AG04449 (cell line): Measurements from ENCODE around the gene CAPSL.

ENCODE experiments used
- CTCF ChIA-PET: fragments of 350-600 bp; formaldehyde crosslinking; extraction: SDS; loops from one replicate; lab custom pipeline; 2021; ENCODE audit warnings: antibody characterized with exemption; lab: Yijun Ruan, JAX
- POLR2A ChIA-PET: fragments of 400-600, 350-600 bp; formaldehyde crosslinking; extraction: SDS; loops from one replicate; lab custom pipeline; 2020; ENCODE audit warnings: antibody characterized with exemption, inconsistent platforms; lab: Yijun Ruan, JAX
- DNase-seq: peaks from one replicate; pipeline ENCODE4 v3.0.0-alpha.2; 2010; ENCODE audit warnings: low read depth, low spot score
- H3K4me3 ChIP-seq: 2 replicates; pipeline ENCODE4 v1.5.1; 2011; ENCODE audit warnings: low read depth, mild to moderate bottlenecking, control low read depth, low read length
- TF ChIP-seq, protein P1 (sequence below): IDR thresholded peaks from one replicate; pipeline ENCODE4 v1.5.1; 2011; ENCODE audit warnings: mild to moderate bottlenecking, moderate library complexity, low read length, control low read depth, inconsistent platforms; ENCODE audit not compliant: insufficient read depth; ENCODE audit errors: missing control alignments

CAPSL gene

DNA sequence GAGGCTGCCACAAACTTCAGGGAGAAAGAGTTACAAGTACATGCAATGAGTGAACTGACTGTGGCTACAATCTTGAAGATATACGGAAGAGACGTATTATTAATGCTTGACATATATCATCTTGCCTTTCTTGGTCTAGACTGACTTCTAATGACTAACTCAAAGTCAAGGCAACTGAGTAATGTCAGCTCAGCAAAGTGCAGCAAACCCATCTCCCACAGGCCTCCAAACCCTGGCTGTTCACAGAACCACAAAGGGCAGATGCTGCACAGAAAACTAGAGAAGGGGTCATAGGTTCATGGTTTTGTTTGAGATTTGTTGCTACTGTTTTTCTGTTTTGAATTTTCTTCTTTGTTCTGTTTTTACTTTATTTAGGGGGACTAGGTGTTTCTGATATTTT, 60.8 kb downstream of the CAPSL start:
- H3K4me3 ChIP-seq, result no peak overlapping the region
- TF ChIP-seq, protein P1, sequence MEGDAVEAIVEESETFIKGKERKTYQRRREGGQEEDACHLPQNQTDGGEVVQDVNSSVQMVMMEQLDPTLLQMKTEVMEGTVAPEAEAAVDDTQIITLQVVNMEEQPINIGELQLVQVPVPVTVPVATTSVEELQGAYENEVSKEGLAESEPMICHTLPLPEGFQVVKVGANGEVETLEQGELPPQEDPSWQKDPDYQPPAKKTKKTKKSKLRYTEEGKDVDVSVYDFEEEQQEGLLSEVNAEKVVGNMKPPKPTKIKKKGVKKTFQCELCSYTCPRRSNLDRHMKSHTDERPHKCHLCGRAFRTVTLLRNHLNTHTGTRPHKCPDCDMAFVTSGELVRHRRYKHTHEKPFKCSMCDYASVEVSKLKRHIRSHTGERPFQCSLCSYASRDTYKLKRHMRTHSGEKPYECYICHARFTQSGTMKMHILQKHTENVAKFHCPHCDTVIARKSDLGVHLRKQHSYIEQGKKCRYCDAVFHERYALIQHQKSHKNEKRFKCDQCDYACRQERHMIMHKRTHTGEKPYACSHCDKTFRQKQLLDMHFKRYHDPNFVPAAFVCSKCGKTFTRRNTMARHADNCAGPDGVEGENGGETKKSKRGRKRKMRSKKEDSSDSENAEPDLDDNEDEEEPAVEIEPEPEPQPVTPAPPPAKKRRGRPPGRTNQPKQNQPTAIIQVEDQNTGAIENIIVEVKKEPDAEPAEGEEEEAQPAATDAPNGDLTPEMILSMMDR, result no peak
- no peak for DNase-seq
- POLR2A ChIA-PET, result no interaction called here
- CTCF ChIA-PET, result no interaction called here

DNA sequence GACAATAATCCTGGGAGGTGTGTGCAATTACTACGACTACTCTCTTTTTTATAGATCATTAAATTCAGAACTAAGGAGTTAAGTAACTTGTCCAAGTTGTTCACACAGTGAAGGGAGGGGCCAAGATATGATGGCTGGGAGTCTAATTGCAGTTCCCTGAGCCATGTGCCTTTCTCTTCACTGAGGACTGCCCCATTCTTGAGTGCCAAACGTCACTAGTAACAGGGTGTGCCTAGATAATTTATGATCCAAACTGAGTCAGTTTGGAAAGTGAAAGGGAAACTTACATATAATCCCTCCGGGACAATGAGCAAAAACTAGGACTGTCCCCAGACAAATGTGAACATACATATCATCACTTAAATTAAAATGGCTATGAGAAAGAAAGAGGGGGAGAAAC, 61.5 kb downstream of the CAPSL start:
- TF ChIP-seq, protein P1, result no peak
- POLR2A ChIA-PET, result no interaction called here
- no peak for DNase-seq
- CTCF ChIA-PET, result interaction anchor here (1.3 kb wide), 1 partner anchor 14 kb away, joined by 4 read pairs; no protein-coding TSS in a partner anchor
- H3K4me3 ChIP-seq, result no peak overlapping the region

DNA sequence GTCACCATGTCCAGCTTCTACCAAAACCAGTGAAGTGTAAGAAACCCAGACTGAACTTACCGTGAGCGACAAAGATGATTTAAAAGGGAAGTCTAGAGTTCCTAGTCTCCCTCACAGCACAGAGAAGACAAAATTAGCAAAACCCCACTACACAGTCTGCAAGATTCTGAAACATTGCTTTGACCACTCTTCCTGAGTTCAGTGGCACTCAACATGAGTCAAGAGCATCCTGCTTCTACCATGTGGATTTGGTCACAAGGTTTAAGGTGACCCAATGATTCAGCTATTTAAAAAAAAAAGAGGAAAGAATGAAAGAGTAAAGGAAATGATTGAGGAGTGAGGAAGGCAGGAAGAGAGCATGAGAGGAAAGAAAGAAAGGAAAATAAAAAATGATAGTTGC, 62.0 kb downstream of the CAPSL start:
- no peak for DNase-seq
- ChIA-PET CTCF (interaction anchor here (1.3 to 1.6 kb wide), 2 partner anchors 10 to 13 kb away, joined by 3 to 4 read pairs; no protein-coding TSS in a partner anchor), POLR2A (no interaction called here)
- TF ChIP-seq, protein P1, result no peak
- H3K4me3 ChIP-seq, result no peak overlapping the region

DNA sequence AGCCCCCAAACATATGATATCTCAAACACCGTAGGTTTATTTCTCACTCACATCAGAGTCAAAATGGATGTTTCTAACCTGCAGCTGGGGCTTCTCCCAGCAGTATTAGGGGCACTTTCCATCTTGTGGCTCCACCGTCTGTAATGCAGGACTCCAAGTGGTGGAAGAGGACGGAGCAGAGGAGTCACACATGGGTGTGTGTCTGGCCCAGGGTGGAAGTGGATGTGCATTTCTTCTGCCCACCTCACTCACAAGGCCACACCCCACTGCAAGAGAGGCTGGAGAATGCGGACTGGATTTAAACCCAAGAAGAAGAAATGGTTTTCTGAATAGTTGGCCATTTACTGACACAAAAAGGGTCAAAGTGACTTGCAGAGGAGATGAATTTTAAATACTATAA, 67.8 kb downstream of the CAPSL start:
- CTCF ChIA-PET, result no interaction called here
- TF ChIP-seq, protein P1, result no peak
- H3K4me3 ChIP-seq, result no peak overlapping the region
- POLR2A ChIA-PET, result interaction anchor here (0.7 kb wide), 1 partner anchor 9 kb away, joined by 3 read pairs; no protein-coding TSS in a partner anchor
- DNase-seq, result no peak

DNA sequence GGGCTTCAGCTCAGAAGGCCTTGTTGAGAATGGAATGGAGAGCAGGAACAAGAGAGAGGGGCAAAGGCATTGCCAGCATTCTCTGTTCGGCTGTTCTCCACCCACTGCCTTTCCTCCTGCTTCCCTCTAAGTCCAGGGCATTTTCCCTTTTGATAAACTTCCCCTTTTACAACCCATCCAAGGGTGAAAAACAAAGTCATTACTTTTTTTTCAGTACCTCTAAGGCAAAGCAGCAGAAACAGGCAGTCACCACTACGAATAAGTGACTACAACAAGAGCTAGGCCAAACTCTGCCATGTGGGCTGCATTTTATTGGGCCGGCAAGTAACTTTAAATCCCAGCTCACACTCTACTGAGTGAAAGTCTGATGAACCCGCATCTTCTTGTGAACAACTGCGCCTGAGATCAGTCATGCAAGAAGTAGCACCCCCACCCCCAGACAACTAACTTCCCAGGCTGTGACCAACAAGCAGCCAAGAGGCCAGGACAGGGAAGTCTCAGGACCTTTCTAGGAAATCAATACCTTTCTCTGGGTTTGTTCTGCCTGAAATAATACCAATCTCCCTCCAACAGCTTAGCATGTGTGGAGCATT, 68.6 kb downstream of the CAPSL start:
- CTCF ChIA-PET, result no interaction called here
- H3K4me3 ChIP-seq, result no peak overlapping the region
- POLR2A ChIA-PET, result no interaction called here
- no peak for DNase-seq
- TF ChIP-seq, protein P1, result no peak

DNA sequence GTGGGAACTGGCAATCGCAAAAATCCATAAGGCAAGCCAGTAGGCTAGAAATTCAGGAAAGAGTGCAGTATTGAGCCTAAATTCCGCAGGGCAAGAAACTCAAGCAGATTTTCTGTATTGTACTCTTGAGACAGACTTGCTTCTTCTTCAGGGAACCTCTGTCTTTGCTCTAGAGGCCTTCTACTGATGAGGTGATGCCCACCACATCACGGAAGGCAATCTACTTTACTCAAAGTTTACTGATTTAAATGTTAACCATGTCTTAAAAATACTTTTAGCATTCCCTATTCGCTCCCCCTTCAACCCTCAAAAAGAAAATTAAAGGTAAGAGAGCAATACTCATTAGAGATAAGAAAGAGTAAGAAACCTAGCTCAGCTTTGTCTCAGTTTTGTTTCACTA, 70.4 kb downstream of the CAPSL start:
- no peak for DNase-seq
- no peak overlapping the region for H3K4me3 ChIP-seq
- ChIA-PET CTCF (no interaction called here), POLR2A (no interaction called here)
- TF ChIP-seq, protein P1, result no peak
